Hepatocyte (in vitro differentiated cells): Measurements from ENCODE around the gene SPAG5. TPM values are rescaled to one million over a fixed set of nuclear protein-coding genes. Genes with fewer than 3 reads are reported as not detected.

ENCODE experiments used
- DNase-seq: peaks from one replicate; pipeline ENCODE4 v3.0.0-alpha.2; 2016; ENCODE audit warnings: low spot score
- H2AFZ ChIP-seq: fragments of 200-600 bp; sonication (generic); 2 replicates; pipeline ENCODE4 v1.6.0; 2016; ENCODE audit warnings: antibody characterized with exemption, mild to moderate bottlenecking
- H3K27ac ChIP-seq: fragments of 200-600 bp; sonication (generic); 2 replicates; pipeline ENCODE4 v1.5.1; 2016; ENCODE audit warnings: mild to moderate bottlenecking
- H3K27me3 ChIP-seq: fragments of 200-600 bp; sonication (generic); 2 replicates; pipeline ENCODE4 v1.6.1; 2016
- H3K36me3 ChIP-seq: fragments of 200-600 bp; sonication (generic); replicated peaks from 2 replicates; pipeline ENCODE4 v1.5.1; 2016; ENCODE audit warnings: low read depth; ENCODE audit not compliant: insufficient read depth
- H3K4me1 ChIP-seq: fragments of 200-600 bp; sonication (generic); 2 replicates; pipeline ENCODE4 v1.5.1; 2016; ENCODE audit warnings: mild to moderate bottlenecking, moderate library complexity; ENCODE audit not compliant: insufficient read depth
- H3K4me2 ChIP-seq: fragments of 200-600 bp; sonication (generic); 2 replicates; pipeline ENCODE4 v1.6.0; 2016
- H3K4me3 ChIP-seq: fragments of 200-600 bp; sonication (generic); 2 replicates; pipeline ENCODE4 v1.5.1; 2016; ENCODE audit warnings: mild to moderate bottlenecking
- H3K79me2 ChIP-seq: fragments of 200-600 bp; sonication (generic); 2 replicates; pipeline ENCODE4 v1.6.0; 2017; ENCODE audit warnings: mild to moderate bottlenecking
- H3K9me2 ChIP-seq: fragments of 200-600 bp; sonication (generic); replicated peaks from 2 replicates; pipeline ENCODE4 v1.6.0; 2017; ENCODE audit warnings: mild to moderate bottlenecking; ENCODE audit not compliant: insufficient read depth
- H3K9me3 ChIP-seq: fragments of 200-600 bp; sonication (generic); 2 replicates; pipeline ENCODE4 v1.5.1; 2016; ENCODE audit warnings: low read depth, mild to moderate bottlenecking
- H4K20me1 ChIP-seq: fragments of 200-600 bp; sonication (generic); 2 replicates; pipeline ENCODE4 v1.6.0; 2016; ENCODE audit warnings: mild to moderate bottlenecking; ENCODE audit not compliant: insufficient read depth, poor library complexity, severe bottlenecking
- EZH2 ChIP-seq: fragments of 200-600 bp; sonication (generic); IDR thresholded peaks from 2 replicates; pipeline ENCODE4 v1.6.1; 2016; ENCODE audit warnings: antibody characterized with exemption, mild to moderate bottlenecking, borderline replicate concordance
- EZH2phosphoT487 ChIP-seq: fragments of 200-600 bp; sonication (generic); IDR thresholded peaks from one replicate; pipeline ENCODE4 v1.6.1; 2018; ENCODE audit warnings: antibody characterized with exemption, mild to moderate bottlenecking, low read depth, moderate library complexity; ENCODE audit not compliant: unreplicated experiment, severe bottlenecking
- WGBS: methylation state at CpG from one replicate; pipeline ENCODE4 v1.1.6; 2016; ENCODE audit warnings: low lambda C conversion rate; ENCODE audit errors: missing lambda C conversion rate; 5-methylcytosine and 5-hydroxymethylcytosine counted together
- polyA plus RNA-seq: library from polyadenylated mRNA; unstranded; fragments of >200 nt; fragmentation: Nextera tagmentation; extraction: Ambion mirVana; gene quantifications from 2 replicates; pipeline ENCODE4 v1.2.1, GENCODE V29; 2016
- total RNA-seq: library from RNA; depleted of rRNA; stranded (reverse); fragments of >200 nt; gene quantifications from 2 replicates; pipeline ENCODE4 v1.2.3, GENCODE V29; 2014
- TF ChIP-seq, protein P1 (sequence below): fragments of 200-600 bp; sonication (generic); IDR thresholded peaks from 2 replicates; pipeline ENCODE4 v1.5.1; 2016; ENCODE audit warnings: antibody characterized with exemption, mild to moderate bottlenecking; ENCODE audit not compliant: poor library complexity

Gene SPAG5
- total and polyA plus RNA-seq, 2 experiments from 2014 or later, result 13.9 to 17.9 TPM

DNA sequence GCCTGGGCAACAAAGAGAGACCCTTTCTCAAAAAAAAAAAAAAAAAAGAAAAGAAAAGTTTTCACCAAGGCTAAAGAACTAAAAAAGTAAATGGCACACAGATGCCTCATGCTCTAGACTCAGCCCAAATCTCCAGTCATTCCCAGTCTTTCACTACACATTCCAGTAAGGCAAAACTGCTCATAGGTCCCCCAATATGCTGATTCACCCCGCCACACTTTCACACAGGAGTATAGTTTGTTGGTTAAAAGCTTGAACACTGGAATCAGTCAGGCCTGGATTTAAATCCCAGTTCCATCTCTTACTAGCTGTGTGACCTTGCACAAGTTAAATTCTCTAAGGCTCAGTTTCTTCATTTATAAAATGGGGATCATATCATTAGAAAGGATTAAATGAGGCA is 29.4 kb downstream of the SPAG5 start:
- Histone ChIP-seq H3K9me3 (no peaks in the 10 kb centered on the region), H3K9me2 (no peaks in the 10 kb centered on the region), H3K4me1 (peaks cover 12% of the 10 kb centered on the region), H3K27ac (no peak overlapping the region), H3K27me3 (no peaks in the 10 kb centered on the region), H3K4me2 (no peak overlapping the region), H4K20me1 (no peaks in the 10 kb centered on the region), H3K36me3 (no peaks in the 10 kb centered on the region), H3K79me2 (peaks cover 43% of the 10 kb centered on the region), H3K4me3 (no peak overlapping the region), H2AFZ (no peak overlapping the region)
- WGBS, result 95% methylated on average over 1 of the region's 1 CpG
- TF ChIP-seq, protein P1, sequence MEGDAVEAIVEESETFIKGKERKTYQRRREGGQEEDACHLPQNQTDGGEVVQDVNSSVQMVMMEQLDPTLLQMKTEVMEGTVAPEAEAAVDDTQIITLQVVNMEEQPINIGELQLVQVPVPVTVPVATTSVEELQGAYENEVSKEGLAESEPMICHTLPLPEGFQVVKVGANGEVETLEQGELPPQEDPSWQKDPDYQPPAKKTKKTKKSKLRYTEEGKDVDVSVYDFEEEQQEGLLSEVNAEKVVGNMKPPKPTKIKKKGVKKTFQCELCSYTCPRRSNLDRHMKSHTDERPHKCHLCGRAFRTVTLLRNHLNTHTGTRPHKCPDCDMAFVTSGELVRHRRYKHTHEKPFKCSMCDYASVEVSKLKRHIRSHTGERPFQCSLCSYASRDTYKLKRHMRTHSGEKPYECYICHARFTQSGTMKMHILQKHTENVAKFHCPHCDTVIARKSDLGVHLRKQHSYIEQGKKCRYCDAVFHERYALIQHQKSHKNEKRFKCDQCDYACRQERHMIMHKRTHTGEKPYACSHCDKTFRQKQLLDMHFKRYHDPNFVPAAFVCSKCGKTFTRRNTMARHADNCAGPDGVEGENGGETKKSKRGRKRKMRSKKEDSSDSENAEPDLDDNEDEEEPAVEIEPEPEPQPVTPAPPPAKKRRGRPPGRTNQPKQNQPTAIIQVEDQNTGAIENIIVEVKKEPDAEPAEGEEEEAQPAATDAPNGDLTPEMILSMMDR, result no peak
- TF ChIP-seq EZH2phosphoT487 (no peak), EZH2 (no peak)
- no peak for DNase-seq

DNA sequence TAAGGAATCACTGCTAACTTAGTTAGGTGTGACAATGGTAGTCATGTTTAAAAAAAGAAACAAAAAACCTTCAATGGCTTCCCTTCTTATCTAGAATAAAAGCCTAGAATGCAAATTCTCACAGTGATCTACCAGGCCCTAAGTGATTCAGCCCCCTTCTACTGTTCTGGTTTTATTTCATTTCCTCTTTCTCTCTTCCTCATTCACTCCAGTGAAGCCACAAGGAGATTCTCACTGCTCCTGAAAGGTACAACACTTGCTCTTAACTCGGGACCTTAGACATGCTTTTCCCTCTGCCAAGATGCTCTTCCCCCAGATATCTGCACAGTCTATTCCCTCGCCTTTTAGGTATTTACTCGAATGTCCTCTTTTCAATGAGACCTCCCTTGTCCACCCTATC is 31.2 kb downstream of the SPAG5 start:
- no peaks in the 10 kb centered on the region for H3K9me2 ChIP-seq
- H2AFZ ChIP-seq, result no peak overlapping the region
- DNase-seq, result no peak
- WGBS, result 97% methylated on average over 3 of the region's 3 CpGs
- peaks cover 9% of the 10 kb centered on the region for H3K4me1 ChIP-seq
- H3K36me3 ChIP-seq, result no peaks in the 10 kb centered on the region
- no peaks in the 10 kb centered on the region for H3K27me3 ChIP-seq
- TF ChIP-seq EZH2, result no peak
- TF ChIP-seq EZH2phosphoT487, result no peak
- TF ChIP-seq, protein P1, result no peak
- no peak overlapping the region for H3K4me2 ChIP-seq
- H4K20me1 ChIP-seq, result no peaks in the 10 kb centered on the region
- H3K9me3 ChIP-seq, result no peaks in the 10 kb centered on the region
- no peak overlapping the region for H3K4me3 ChIP-seq
- H3K27ac ChIP-seq, result no peak overlapping the region
- peaks cover 43% of the 10 kb centered on the region for H3K79me2 ChIP-seq

DNA sequence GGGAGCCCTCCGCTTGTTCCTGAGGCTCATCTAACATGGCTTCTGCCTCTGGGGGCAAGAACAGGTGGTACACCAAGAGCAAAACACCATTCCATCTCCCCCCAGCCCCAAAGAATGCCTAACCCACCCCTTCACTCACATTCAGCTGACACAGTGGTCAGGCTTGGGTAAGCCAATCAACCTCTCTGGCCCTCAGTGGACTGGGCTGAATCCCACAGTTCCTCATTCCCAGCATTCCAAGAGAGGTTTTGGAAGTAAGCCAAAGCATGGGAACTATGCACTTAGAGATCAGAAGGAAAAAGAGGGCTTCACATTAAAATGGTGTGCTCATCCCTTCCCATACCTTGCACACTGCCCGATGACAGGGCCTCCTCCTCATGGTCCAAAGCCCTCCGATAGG is 35.4 kb downstream of the SPAG5 start:
- TF ChIP-seq, protein P1, result no peak
- H3K27me3 ChIP-seq, result no peaks in the 10 kb centered on the region
- no peaks in the 10 kb centered on the region for H3K9me2 ChIP-seq
- no peaks in the 10 kb centered on the region for H3K4me1 ChIP-seq
- H3K36me3 ChIP-seq, result no peaks in the 10 kb centered on the region
- 83% methylated on average over 2 of the region's 3 CpGs for WGBS
- H3K4me3 ChIP-seq, result no peak overlapping the region
- no peaks in the 10 kb centered on the region for H4K20me1 ChIP-seq
- no peaks in the 10 kb centered on the region for H3K9me3 ChIP-seq
- peaks cover 20% of the 10 kb centered on the region for H3K79me2 ChIP-seq
- no peak overlapping the region for H2AFZ ChIP-seq
- no peak overlapping the region for H3K4me2 ChIP-seq
- no peak overlapping the region for H3K27ac ChIP-seq
- DNase-seq, result no peak

DNA sequence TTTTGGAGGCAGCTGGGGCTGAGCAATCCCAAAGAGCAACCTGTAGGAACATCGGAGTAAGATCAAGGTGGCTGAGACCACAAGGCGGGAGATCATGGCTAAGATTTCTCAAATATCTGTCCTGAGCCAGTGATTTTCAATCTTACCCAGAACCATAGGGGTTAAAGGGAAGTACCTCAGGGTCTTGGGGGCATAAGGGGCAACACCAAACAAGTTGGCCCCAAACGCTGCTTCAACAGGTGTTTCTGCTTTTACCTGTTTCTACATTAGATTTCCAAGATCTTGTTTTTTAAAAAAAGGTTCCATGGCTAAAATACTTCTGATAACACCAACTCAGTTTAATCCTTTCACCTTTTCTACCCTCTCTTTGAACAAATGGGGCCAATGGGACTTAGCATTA is 43.8 kb downstream of the SPAG5 start:
- Histone ChIP-seq H3K79me2 (peaks cover 18% of the 10 kb centered on the region), H3K9me2 (no peaks in the 10 kb centered on the region), H3K4me2 (no peak overlapping the region), H3K4me3 (no peak overlapping the region), H4K20me1 (peaks cover 10% of the 10 kb centered on the region), H3K36me3 (no peaks in the 10 kb centered on the region), H3K4me1 (peaks cover 23% of the 10 kb centered on the region), H3K27me3 (no peaks in the 10 kb centered on the region), H2AFZ (no peak overlapping the region), H3K27ac (no peak overlapping the region), H3K9me3 (no peaks in the 10 kb centered on the region)
- 95% methylated on average over 3 of the region's 3 CpGs for WGBS
- TF ChIP-seq EZH2 (no peak), EZH2phosphoT487 (no peak)
- TF ChIP-seq, protein P1, result no peak
- DNase-seq, result no peak
